Measurements from ENCODE around the gene TEX29.

DNA sequence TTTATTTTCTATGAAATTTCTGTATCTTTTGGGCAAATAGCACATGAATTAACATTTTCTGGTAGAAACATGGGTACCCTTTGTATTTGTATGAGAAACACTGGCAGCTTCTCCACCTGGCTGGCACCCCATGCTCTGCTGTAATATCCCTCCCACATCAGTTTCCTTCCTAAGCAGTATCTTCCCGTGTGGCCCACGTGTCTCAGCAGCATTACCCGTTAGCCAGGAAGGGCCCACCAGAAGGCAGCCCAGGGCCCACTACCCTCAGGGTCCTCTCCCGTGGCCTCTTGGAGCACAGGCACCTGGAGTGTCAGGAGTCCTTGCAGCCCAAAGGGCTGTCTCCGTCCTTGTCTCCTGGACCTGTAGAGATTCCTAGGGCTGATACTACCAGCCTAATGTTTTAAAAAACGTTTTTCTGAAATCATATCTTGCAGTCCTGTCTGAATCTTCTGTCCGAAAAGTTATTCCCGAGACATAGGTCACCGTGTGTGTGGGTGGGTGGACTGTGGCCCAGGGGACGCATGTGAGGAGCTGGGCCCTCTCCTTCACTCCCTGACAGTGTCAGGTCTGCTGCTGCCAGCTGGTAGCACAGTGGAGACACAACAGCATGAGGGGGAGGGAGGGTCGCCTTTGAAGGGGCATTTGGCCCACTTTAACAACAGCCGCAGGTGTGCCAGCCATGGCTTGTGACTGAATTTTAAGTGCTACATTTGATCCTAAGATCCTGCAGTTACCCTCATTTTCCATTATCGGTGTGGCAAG, 22.0 kb upstream of the TEX29 start:
- no peak for TF ChIP-seq EZH2 (IDR thresholded peaks at IDR 0.05; ENCODE audit: borderline replicate concordance, control insufficient read depth, low read depth, low read length)
- TF ChIP-seq, protein P1, sequence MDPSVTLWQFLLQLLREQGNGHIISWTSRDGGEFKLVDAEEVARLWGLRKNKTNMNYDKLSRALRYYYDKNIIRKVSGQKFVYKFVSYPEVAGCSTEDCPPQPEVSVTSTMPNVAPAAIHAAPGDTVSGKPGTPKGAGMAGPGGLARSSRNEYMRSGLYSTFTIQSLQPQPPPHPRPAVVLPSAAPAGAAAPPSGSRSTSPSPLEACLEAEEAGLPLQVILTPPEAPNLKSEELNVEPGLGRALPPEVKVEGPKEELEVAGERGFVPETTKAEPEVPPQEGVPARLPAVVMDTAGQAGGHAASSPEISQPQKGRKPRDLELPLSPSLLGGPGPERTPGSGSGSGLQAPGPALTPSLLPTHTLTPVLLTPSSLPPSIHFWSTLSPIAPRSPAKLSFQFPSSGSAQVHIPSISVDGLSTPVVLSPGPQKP (IDR thresholded peaks at IDR 0.05; ENCODE audit: low read depth, low read length), result no peak
- TF ChIP-seq, protein P2, sequence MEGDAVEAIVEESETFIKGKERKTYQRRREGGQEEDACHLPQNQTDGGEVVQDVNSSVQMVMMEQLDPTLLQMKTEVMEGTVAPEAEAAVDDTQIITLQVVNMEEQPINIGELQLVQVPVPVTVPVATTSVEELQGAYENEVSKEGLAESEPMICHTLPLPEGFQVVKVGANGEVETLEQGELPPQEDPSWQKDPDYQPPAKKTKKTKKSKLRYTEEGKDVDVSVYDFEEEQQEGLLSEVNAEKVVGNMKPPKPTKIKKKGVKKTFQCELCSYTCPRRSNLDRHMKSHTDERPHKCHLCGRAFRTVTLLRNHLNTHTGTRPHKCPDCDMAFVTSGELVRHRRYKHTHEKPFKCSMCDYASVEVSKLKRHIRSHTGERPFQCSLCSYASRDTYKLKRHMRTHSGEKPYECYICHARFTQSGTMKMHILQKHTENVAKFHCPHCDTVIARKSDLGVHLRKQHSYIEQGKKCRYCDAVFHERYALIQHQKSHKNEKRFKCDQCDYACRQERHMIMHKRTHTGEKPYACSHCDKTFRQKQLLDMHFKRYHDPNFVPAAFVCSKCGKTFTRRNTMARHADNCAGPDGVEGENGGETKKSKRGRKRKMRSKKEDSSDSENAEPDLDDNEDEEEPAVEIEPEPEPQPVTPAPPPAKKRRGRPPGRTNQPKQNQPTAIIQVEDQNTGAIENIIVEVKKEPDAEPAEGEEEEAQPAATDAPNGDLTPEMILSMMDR (IDR thresholded peaks at IDR 0.05 in 2 of 3, conservative IDR thresholded peaks at IDR 0.05 in 1 of 3; ENCODE audit: control insufficient read depth in 2 of 3, extremely low read depth in 1 of 3, insufficient read depth in 1 of 3, low read depth in 3 of 3, low read length in 3 of 3), result no peak

Data from GM12878 (cell line).